GM12878 (cell line): ENCODE data around the gene ADCY9.

ENCODE experiments used
- CREB1 ChIP-seq: IDR thresholded peaks from 2 replicates; pipeline ENCODE4 v1.6.1; 2012; ENCODE audit warnings: low read depth, mild to moderate bottlenecking, inconsistent platforms
- ELK1 ChIP-seq: IDR thresholded peaks from 2 replicates; pipeline ENCODE4 v1.6.1; 2012; ENCODE audit warnings: low read depth, low read length, improper control_type of control experiment
- EZH2 ChIP-seq: IDR thresholded peaks from 2 replicates; pipeline ENCODE4 v1.6.1; 2012; ENCODE audit warnings: low read depth, mild to moderate bottlenecking, control low read depth, inconsistent platforms, low read length, borderline replicate concordance; ENCODE audit not compliant: control insufficient read depth
- KDM1A ChIP-seq: fragments of 200-600 bp; sonication (generic); IDR thresholded peaks from 2 replicates; pipeline ENCODE4 v1.6.1; 2016; ENCODE audit warnings: borderline replicate concordance
- MAX ChIP-seq: IDR thresholded peaks from 2 replicates; pipeline ENCODE4 v1.6.1; 2012; ENCODE audit warnings: low read depth, low read length, improper control_type of control experiment
- NBN ChIP-seq: fragments of 450-650 bp; IDR thresholded peaks from 2 replicates; pipeline ENCODE4 v1.6.1; 2016
- POLR2A ChIP-seq: IDR thresholded peaks from 2 replicates; pipeline ENCODE4 v1.6.1; 2011; ENCODE audit warnings: low read depth, mild to moderate bottlenecking, low read length
- RAD21 ChIP-seq: IDR thresholded peaks from 2 replicates; pipeline ENCODE4 v1.6.1; 2011; ENCODE audit warnings: mild to moderate bottlenecking, low read depth, low read length, moderate library complexity; ENCODE audit not compliant: insufficient read depth
- RELA ChIP-seq: fragments of 450-650 bp; IDR thresholded peaks from 2 replicates; pipeline ENCODE4 v1.8.0; 2014; ENCODE audit warnings: borderline replicate concordance; ENCODE audit not compliant: partially characterized antibody
- TARDBP ChIP-seq: IDR thresholded peaks from 2 replicates; pipeline ENCODE4 v1.6.1; 2016; ENCODE audit warnings: borderline replicate concordance
- ZNF622 ChIP-seq: fragments of 450-650 bp; IDR thresholded peaks from 2 replicates; pipeline ENCODE4 v1.6.1; 2017; ENCODE audit warnings: mild to moderate bottlenecking, inconsistent platforms
- TF ChIP-seq, protein P1 (sequence below), 3 experiments: IDR thresholded peaks in 2 of 3; conservative IDR thresholded peaks in 1 of 3; 2 replicates each; pipeline ENCODE4 v1.5.1; 2011; ENCODE audit warnings: low read depth in 3 of 3, low read length in 3 of 3, mild to moderate bottlenecking in 3 of 3, control low read depth in 2 of 3, moderate library complexity in 2 of 3, inconsistent platforms in 1 of 3, mixed read lengths in 1 of 3; ENCODE audit not compliant: control insufficient read depth in 2 of 3, insufficient read depth in 1 of 3; ENCODE audit errors: extremely low read depth in 1 of 3

- TF ChIP-seq KDM1A (no peak), EZH2 (no peak), RAD21 (no peak), POLR2A (no peak), ZNF622 (no peak), MAX (no peak), ELK1 (no peak), CREB1 (no peak), TARDBP (no peak), NBN (no peak), RELA (no peak)
- TF ChIP-seq, protein P1, sequence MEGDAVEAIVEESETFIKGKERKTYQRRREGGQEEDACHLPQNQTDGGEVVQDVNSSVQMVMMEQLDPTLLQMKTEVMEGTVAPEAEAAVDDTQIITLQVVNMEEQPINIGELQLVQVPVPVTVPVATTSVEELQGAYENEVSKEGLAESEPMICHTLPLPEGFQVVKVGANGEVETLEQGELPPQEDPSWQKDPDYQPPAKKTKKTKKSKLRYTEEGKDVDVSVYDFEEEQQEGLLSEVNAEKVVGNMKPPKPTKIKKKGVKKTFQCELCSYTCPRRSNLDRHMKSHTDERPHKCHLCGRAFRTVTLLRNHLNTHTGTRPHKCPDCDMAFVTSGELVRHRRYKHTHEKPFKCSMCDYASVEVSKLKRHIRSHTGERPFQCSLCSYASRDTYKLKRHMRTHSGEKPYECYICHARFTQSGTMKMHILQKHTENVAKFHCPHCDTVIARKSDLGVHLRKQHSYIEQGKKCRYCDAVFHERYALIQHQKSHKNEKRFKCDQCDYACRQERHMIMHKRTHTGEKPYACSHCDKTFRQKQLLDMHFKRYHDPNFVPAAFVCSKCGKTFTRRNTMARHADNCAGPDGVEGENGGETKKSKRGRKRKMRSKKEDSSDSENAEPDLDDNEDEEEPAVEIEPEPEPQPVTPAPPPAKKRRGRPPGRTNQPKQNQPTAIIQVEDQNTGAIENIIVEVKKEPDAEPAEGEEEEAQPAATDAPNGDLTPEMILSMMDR (IDR thresholded peaks at IDR 0.05 in 2 of 3, conservative IDR thresholded peaks at IDR 0.05 in 1 of 3; ENCODE audit: control insufficient read depth in 2 of 3, extremely low read depth in 1 of 3, insufficient read depth in 1 of 3, low read depth in 3 of 3, low read length in 3 of 3), result no peak
Observed at GRCh38 chr16:4157376-4157825, 41.2 kb upstream of the ADCY9 start.
